K562 (cell line): ENCODE data around the gene PPP1R1C. TPM values are rescaled to one million over a fixed set of nuclear protein-coding genes. Genes with fewer than 3 reads are reported as not detected.

ENCODE experiments used
- ATAC-seq: fragments of 200-7000 bp; cut with Tn5 transposase; 3 replicates; pipeline ENCODE4 v1.9.1; 2020; ENCODE audit warnings: moderate library complexity
- BruUV-seq: library from RNA; stranded (reverse); fragments of 400-500 nt; replicated peaks from 2 replicates; lab custom pipeline; 2021; lab: Mats Ljungman, UMichigan
- CTCF ChIA-PET: fragments of 300-600 bp; formaldehyde crosslinking; extraction: SDS; loops from one replicate; lab custom pipeline; 2021; ENCODE audit warnings: low intra/inter-chr PET ratio; lab: Yijun Ruan, JAX
- POLR2A ChIA-PET: fragments of 300-600, 350-650 bp; sonication (Branson Sonifier 250); formaldehyde crosslinking; extraction: SDS; loops from one replicate; lab custom pipeline; 2021; ENCODE audit warnings: antibody characterized with exemption, inconsistent platforms; lab: Yijun Ruan, JAX
- DNase-seq, 4 experiments: peaks; one replicate each; pipeline versions ENCODE4 v3.0.0 to v3.0.0-alpha.2; 2011 to 2018; ENCODE audit warnings: low spot score in 3 of 4, mixed read lengths in 3 of 4; ENCODE audit errors: extremely low read depth in 1 of 4
- FAIRE-seq: peaks from 2 replicates; lab custom pipeline; 2011; peaks lifted over from hg19 to GRCh38; lab: Jason Lieb, UNC
- H2AFZ ChIP-seq: 2 replicates; pipeline ENCODE4 v1.6.0; 2011; ENCODE audit warnings: low read depth, low read length, control low read depth, inconsistent platforms
- H3K27ac ChIP-seq: fragments of 200-600 bp; 3 replicates; pipeline ENCODE4 v1.8.0; 2011; ENCODE audit warnings: low read depth, mild to moderate bottlenecking, control low read depth, inconsistent platforms, low read length, moderate library complexity, mixed read lengths; ENCODE audit errors: extremely low read depth
- H3K27me3 ChIP-seq, 2 experiments: fragments of 300-600 bp in 1 of 2; 2 replicates in 1 of 2; 3 replicates in 1 of 2; pipeline versions ENCODE4 v1.6.0 to v1.8.0; 2011; ENCODE audit warnings: inconsistent platforms in 2 of 2, low read length in 2 of 2, mild to moderate bottlenecking in 1 of 2, mixed read lengths in 1 of 2, moderate library complexity in 1 of 2; ENCODE audit not compliant: control insufficient read depth in 2 of 2, insufficient read depth in 2 of 2
- H3K36me3 ChIP-seq: fragments of 300-600 bp; 3 replicates; pipeline ENCODE4 v1.8.0; 2011; ENCODE audit warnings: mild to moderate bottlenecking, low read length, inconsistent platforms; ENCODE audit not compliant: control insufficient read depth, insufficient read depth
- H3K4me1 ChIP-seq, 2 experiments: fragments of 200-600 bp in 1 of 2; replicated peaks in 1 of 2; 2 replicates in 1 of 2; 3 replicates in 1 of 2; pipeline versions ENCODE4 v1.5.1 to v1.8.0; 2011; ENCODE audit warnings: inconsistent platforms in 2 of 2, low read length in 2 of 2, mild to moderate bottlenecking in 1 of 2, mixed read lengths in 1 of 2, moderate library complexity in 1 of 2; ENCODE audit not compliant: control insufficient read depth in 2 of 2, insufficient read depth in 2 of 2
- H3K4me2 ChIP-seq: 2 replicates; pipeline ENCODE4 v1.6.1; 2011; ENCODE audit warnings: low read length, control low read depth, inconsistent platforms, mixed read lengths; ENCODE audit not compliant: insufficient read depth
- H3K4me3 ChIP-seq: fragments of 200-600 bp; sonication (generic), shearing (Covaris generic); 2 replicates; pipeline ENCODE4 v1.5.1; 2016; ENCODE audit warnings: control low read depth, inconsistent platforms
- H3K79me2 ChIP-seq: fragments of 200-600 bp; 3 replicates; pipeline ENCODE4 v1.8.0; 2011; ENCODE audit warnings: low read length, inconsistent platforms; ENCODE audit not compliant: control insufficient read depth, insufficient read depth
- H3K9ac ChIP-seq, 2 experiments: 2 replicates each; pipeline versions ENCODE4 v1.6.0 to v1.6.1; 2011; ENCODE audit warnings: low read depth in 2 of 2, low read length in 2 of 2, control low read depth in 1 of 2, inconsistent platforms in 1 of 2, mild to moderate bottlenecking in 1 of 2, mixed read lengths in 1 of 2; ENCODE audit not compliant: insufficient read depth in 1 of 2
- H3K9me1 ChIP-seq: one replicate; pipeline ENCODE4 v1.6.0; 2011; ENCODE audit warnings: inconsistent platforms, mild to moderate bottlenecking, low read length, moderate library complexity; ENCODE audit not compliant: control insufficient read depth, insufficient read depth
- H3K9me3 ChIP-seq: replicated peaks from 2 replicates; pipeline ENCODE4 v1.5.1; 2011; ENCODE audit warnings: low read depth, low read length, inconsistent platforms; ENCODE audit not compliant: control insufficient read depth, insufficient read depth
- H4K20me1 ChIP-seq: replicated peaks from 2 replicates; pipeline ENCODE4 v1.6.1; 2011; ENCODE audit warnings: low read length, inconsistent platforms, mixed read lengths; ENCODE audit not compliant: control insufficient read depth, insufficient read depth
- ARID1B ChIP-seq: fragments of 450-650 bp; IDR thresholded peaks from 2 replicates; pipeline ENCODE4 v1.6.1; 2016; ENCODE audit warnings: antibody characterized with exemption, mild to moderate bottlenecking, inconsistent platforms
- ARID3A ChIP-seq: IDR thresholded peaks from 2 replicates; pipeline ENCODE4 v1.6.1; 2012; ENCODE audit warnings: low read depth, low read length, improper control_type of control experiment, borderline replicate concordance
- CREM ChIP-seq: IDR thresholded peaks from 2 replicates; pipeline ENCODE4 v1.6.1; 2014; ENCODE audit warnings: antibody characterized with exemption, low read depth
- DMBX1 ChIP-seq: fragments of 250-450 bp; sonication (Bioruptor Pico); IDR thresholded peaks from 2 replicates; pipeline ENCODE4 v1.8.0; 2022; ENCODE audit warnings: inconsistent platforms, mild to moderate bottlenecking, moderate library complexity, borderline replicate concordance
- HMBOX1 ChIP-seq: sonication (generic); IDR thresholded peaks from 2 replicates; pipeline ENCODE4 v1.6.1; 2016
- MLLT1 ChIP-seq, 2 experiments: fragments of 450-650 bp; IDR thresholded peaks; 2 replicates each; pipeline ENCODE4 v1.6.1; 2016
- MYBL2 ChIP-seq, 2 experiments: fragments of 450-650 bp in 1 of 2; sonication (generic) in 1 of 2; formaldehyde crosslinking in 1 of 2; IDR thresholded peaks; 2 replicates each; pipeline versions ENCODE4 v1.6.1 to v1.8.1; 2017 to 2022; ENCODE audit warnings: borderline replicate concordance in 1 of 2, inconsistent platforms in 1 of 2, low read depth in 1 of 2, mild to moderate bottlenecking in 1 of 2, missing genetic modification reagents in 1 of 2, moderate library complexity in 1 of 2
- MYC ChIP-seq, 2 experiments: fragments of 250-450 bp in 1 of 2; sonication (Bioruptor Pico) in 1 of 2; IDR thresholded peaks; 2 replicates each; pipeline versions ENCODE4 v1.5.1 to v1.6.1; 2012 to 2021; ENCODE audit warnings: low read depth in 2 of 2, borderline replicate concordance in 1 of 2, improper control_type of control experiment in 1 of 2, low read length in 1 of 2, mild to moderate bottlenecking in 1 of 2, moderate library complexity in 1 of 2
- NBN ChIP-seq: fragments of 450-650 bp; IDR thresholded peaks from 2 replicates; pipeline ENCODE4 v1.6.1; 2016; ENCODE audit warnings: low read depth, mild to moderate bottlenecking
- SMARCE1 ChIP-seq: fragments of 450-650 bp; IDR thresholded peaks from 2 replicates; pipeline ENCODE4 v1.7.1; 2016; ENCODE audit warnings: mild to moderate bottlenecking
- TARDBP ChIP-seq: fragments of 450-650 bp; IDR thresholded peaks from 2 replicates; pipeline ENCODE4 v1.6.1; 2016
- ZNF253 ChIP-seq: fragments of 250-450 bp; sonication (Bioruptor Pico); conservative IDR thresholded peaks from 2 replicates; pipeline ENCODE4 v1.6.1; 2021; ENCODE audit warnings: mild to moderate bottlenecking
- WGBS: fragments of 100-300 bp; shearing (Covaris generic); methylation state at CpG from one replicate; pipeline ENCODE4 v1.1.6; 2016; ENCODE audit warnings: low coverage, mixed read lengths; ENCODE audit not compliant: insufficient coverage; ENCODE audit errors: missing lambda C conversion rate; 5-methylcytosine and 5-hydroxymethylcytosine counted together
- in situ Hi-C: fragments of 300-500 bp; cut with MboI; formaldehyde crosslinking; loops from 4 replicates; pipeline ENCODE4 v1.15.0; 2018; ENCODE audit warnings: inconsistent platforms, mixed read lengths
- intact Hi-C: fragments of 100-400 bp; cut with micrococcal nuclease; formaldehyde crosslinking; loops from 2 replicates; pipeline ENCODE4 v1.14.2; 2022
- polyA plus RNA-seq, 8 experiments: library from polyadenylated mRNA; depleted of rRNA in 4 of 8; stranded (reverse) in 5 of 8; unstranded in 3 of 8; fragments of >200 nt; fragmentation: Nextera tagmentation in 2 of 8; fragmentation: Illumina TruSeq in 1 of 8; extraction: Ambion mirVana in 2 of 8; extraction: Trizol in 1 of 8; gene quantifications; 2 replicates each; pipeline versions ENCODE4 v1.2.1 to v1.2.3, GENCODE V29; 2011 to 2014; ENCODE audit warnings: inconsistent platforms in 1 of 8, missing spikeins in 1 of 8
- total RNA-seq, 7 experiments: library from RNA; depleted of rRNA in 6 of 7; stranded (reverse); fragments of >200 nt in 6 of 7; fragmentation: Illumina TruSeq in 2 of 7; extraction: Trizol in 2 of 7; gene quantifications; 2 replicates each; pipeline versions ENCODE4 v1.2.1 to v1.2.3, GENCODE V29; 2011 to 2021; ENCODE audit warnings: low replicate concordance in 1 of 7

PPP1R1C gene
- total and polyA plus RNA-seq, 9 of the 15 experiments (the other 6 are each of a cell fraction or from before 2014, with no cell fraction given): 0.09 to 0.64 (median 0.40) TPM; not detected in 2

- no peak for TF ChIP-seq MYC (IDR thresholded peaks at IDR 0.05; ENCODE audit: low read depth, low read length)
- no peak for TF ChIP-seq MYC (CRISPR knock-in tag; IDR thresholded peaks at IDR 0.05; ENCODE audit: borderline replicate concordance, low read depth)
- no peak for TF ChIP-seq DMBX1 (CRISPR knock-in tag)
- no peak for TF ChIP-seq HMBOX1
- no peak for TF ChIP-seq ZNF253 (CRISPR knock-in tag)
Observed at GRCh38 chr2:181952404-181953226, 33.0 kb upstream of the PPP1R1C start (continued).

- ChIA-PET CTCF (interaction anchor here (1.1 kb wide), 1 partner anchor 210 kb away, joined by 3 read pairs; no protein-coding TSS in a partner anchor), POLR2A (interaction anchor here (0.6 to 1.3 kb wide), 2 partner anchors 9 to 23 kb away, joined by 3 to 4 read pairs; no protein-coding TSS in a partner anchor)
- Histone ChIP-seq H3K27me3 (no peaks in the 10 kb centered on the region), H3K9me3 (no peaks in the 10 kb centered on the region), H3K9ac (peak overlapping the region in 1 of 2 experiments; percentile 67; a peak in 2 of 4 replicates), H3K27ac (peak overlapping the region; percentile 50; the same call in 1 of the 3 replicates), H3K4me1 (no peaks in the 10 kb centered on the region), H4K20me1 (no peaks in the 10 kb centered on the region), H2AFZ (peak overlapping the region; percentile 92), H3K9me1 (no peaks in the 10 kb centered on the region), H3K4me2 (peak overlapping the region; percentile 64), H3K4me3 (peak overlapping the region; percentile 40), H3K36me3 (no peaks in the 10 kb centered on the region), H3K79me2 (no peaks in the 10 kb centered on the region)
- peak; percentile 93 for FAIRE-seq
- peak; percentile 67 to 85 (median 74) for DNase-seq
- in situ Hi-C loops (no loop called here), intact Hi-C loops (loop anchor here (1.0 kb wide), 1 partner anchor 211 kb away; no protein-coding TSS in a partner anchor)
- BruUV-seq: no TSS peak
- peak; percentile 96 for ATAC-seq
- WGBS: 2% methylated on average over 9 of the region's 19 CpGs
- peak; percentile 49; the same call in 1 of the 2 replicates for TF ChIP-seq SMARCE1
- TF ChIP-seq TARDBP: no peak
- TF ChIP-seq ARID1B: 0 out of 2 replicates have a peak, but pooled peaks have one; percentile 15
- peak; percentile 9; the same call in 1 of the 2 replicates for TF ChIP-seq CREM
- peak in 1 of 2 experiments; percentile 44; a peak in 1 of 4 replicates for TF ChIP-seq MLLT1 (IDR thresholded peaks at IDR 0.05)
- TF ChIP-seq ARID3A: 0 out of 2 replicates have a peak, but pooled peaks have one; percentile 43
- TF ChIP-seq MYBL2 (IDR thresholded peaks at IDR 0.05; ENCODE audit: low read depth): peak; percentile 60
- no peak for TF ChIP-seq MYBL2 (CRISPR knock-in tag; IDR thresholded peaks at IDR 0.05; ENCODE audit: borderline replicate concordance)
- TF ChIP-seq NBN: peak; percentile 74; the same call in 1 of the 2 replicates
Observed at GRCh38 chr2:181953881-181954537, 31.6 kb upstream of the PPP1R1C start.
